Peyer's patch (tissue), 4 donors: ENCODE measurements around the gene COX17. TPM values are rescaled to one million over a fixed set of nuclear protein-coding genes. Genes with fewer than 3 reads are reported as not detected.

Experiments used
- DNase-seq, 3 donors: peaks; one replicate each; pipeline ENCODE4 v3.0.0-alpha.2; 2017 to 2019
- H3K27ac ChIP-seq, 4 donors: fragments of 200-600 bp; sonication (generic); one replicate each; pipeline ENCODE4 v1.5.1; 2016 to 2019
- H3K27me3 ChIP-seq, 2 donors: fragments of 200-600 bp; sonication (generic); one replicate each; pipeline ENCODE4 v1.5.1; 2019
- H3K36me3 ChIP-seq, 3 donors: fragments of 200-600 bp; sonication (generic); one replicate each; pipeline ENCODE4 v1.5.1; 2016 to 2019
- H3K4me1 ChIP-seq, 4 donors: fragments of 200-600 bp; sonication (generic); one replicate each; pipeline ENCODE4 v1.5.1; 2016 to 2019
- H3K4me3 ChIP-seq, 4 donors: fragments of 200-600 bp; sonication (generic); 1 replicate in 3 of 4; 2 replicates in 1 of 4; pipeline ENCODE4 v1.5.1; 2016 to 2019; ENCODE audit warnings: mild to moderate bottlenecking in 1 of 4
- H3K9me3 ChIP-seq, 4 donors: fragments of 200-600 bp; sonication (generic); one replicate each; pipeline ENCODE4 v1.5.1; 2016 to 2019; ENCODE audit warnings: mild to moderate bottlenecking in 1 of 4
- POLR2A ChIP-seq, 2 donors: fragments of 450-650 bp; IDR thresholded peaks; one replicate each; pipeline ENCODE4 v1.5.1; 2017; ENCODE audit warnings: antibody characterized with exemption in 2 of 2, mild to moderate bottlenecking in 2 of 2, moderate library complexity in 2 of 2
- total RNA-seq, 4 donors: library from RNA; depleted of rRNA; stranded (reverse); fragments of >200 nt; gene quantifications; one replicate each; pipeline ENCODE4 v1.1.0, GENCODE V29; 2016
- TF ChIP-seq, protein P1 (sequence below), 6 experiments: fragments of 450-650 bp in 4 of 6; fragments of 200-600 bp in 2 of 6; sonication (generic) in 1 of 6; IDR thresholded peaks; one replicate each; pipeline ENCODE4 v1.5.1; 2017 to 2019; ENCODE audit warnings: antibody characterized with exemption in 6 of 6, mild to moderate bottlenecking in 3 of 6, moderate library complexity in 1 of 6

COX17 gene
- total RNA-seq, 4 donors from 2014 or later: 30.9 to 57.8 (median 44.8) TPM

DNA sequence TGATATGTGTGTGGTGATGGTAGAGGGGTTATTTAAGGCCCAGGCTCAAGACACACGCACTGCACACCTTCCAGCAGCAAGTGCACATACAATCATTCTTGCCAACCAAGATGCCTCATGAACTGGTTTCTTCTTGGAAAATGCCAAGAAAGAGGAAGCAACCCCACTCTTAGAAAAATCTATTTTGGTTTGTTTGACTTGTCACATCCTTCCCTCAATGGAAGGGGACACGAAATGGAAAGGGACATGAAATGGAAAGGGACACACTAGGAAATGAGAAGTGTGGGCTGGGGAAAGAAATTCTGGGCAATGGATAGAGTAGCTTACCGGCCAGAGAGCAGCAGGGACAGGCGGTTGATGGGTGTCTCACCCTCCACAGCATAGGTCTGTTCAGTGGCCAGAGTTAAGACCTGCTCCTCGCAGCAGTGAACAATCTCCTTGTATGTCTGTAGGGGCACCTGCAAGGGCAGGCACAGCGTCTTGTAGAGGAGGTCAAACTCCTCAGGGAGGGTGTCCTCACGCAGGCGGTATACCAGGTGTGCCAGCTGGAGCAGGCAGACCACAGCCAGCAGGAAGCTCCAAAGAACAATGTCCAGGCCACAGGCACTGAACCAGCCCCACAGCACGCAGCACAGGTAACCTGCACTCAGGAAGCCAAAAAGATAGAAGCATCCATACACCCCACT lies 17.5 kb downstream of the COX17 start:
- H3K4me3 ChIP-seq: peak overlapping the region in 1 of 4 donors; percentile 30

DNA sequence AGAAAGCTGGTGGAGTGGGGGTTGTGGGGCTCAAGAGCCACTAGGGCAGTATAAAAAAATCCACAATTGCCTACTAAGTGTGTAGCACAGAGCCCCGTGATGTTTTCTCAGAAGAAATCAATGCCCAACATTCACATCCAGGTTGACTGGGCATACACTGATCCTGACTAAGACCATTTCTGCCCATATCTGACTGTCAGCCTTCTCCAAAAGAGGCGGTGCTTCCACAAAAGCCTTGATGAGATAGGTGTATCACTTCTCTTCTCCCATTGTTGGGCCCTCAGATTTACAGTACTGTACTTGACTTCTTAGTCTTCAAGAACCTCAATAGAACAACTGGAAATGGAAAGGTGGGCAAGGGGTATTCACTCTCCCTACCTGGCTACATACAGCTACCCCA lies 18.2 kb downstream of the COX17 start:
- no peak for DNase-seq
- peak overlapping the region in 1 of 4 donors; percentile 51 for H3K27ac ChIP-seq
- TF ChIP-seq, protein P1, sequence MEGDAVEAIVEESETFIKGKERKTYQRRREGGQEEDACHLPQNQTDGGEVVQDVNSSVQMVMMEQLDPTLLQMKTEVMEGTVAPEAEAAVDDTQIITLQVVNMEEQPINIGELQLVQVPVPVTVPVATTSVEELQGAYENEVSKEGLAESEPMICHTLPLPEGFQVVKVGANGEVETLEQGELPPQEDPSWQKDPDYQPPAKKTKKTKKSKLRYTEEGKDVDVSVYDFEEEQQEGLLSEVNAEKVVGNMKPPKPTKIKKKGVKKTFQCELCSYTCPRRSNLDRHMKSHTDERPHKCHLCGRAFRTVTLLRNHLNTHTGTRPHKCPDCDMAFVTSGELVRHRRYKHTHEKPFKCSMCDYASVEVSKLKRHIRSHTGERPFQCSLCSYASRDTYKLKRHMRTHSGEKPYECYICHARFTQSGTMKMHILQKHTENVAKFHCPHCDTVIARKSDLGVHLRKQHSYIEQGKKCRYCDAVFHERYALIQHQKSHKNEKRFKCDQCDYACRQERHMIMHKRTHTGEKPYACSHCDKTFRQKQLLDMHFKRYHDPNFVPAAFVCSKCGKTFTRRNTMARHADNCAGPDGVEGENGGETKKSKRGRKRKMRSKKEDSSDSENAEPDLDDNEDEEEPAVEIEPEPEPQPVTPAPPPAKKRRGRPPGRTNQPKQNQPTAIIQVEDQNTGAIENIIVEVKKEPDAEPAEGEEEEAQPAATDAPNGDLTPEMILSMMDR (IDR thresholded peaks at IDR 0.05): no peak
- TF ChIP-seq POLR2A (IDR thresholded peaks at IDR 0.05): no peak
- no peaks in the 10 kb centered on the region for H3K36me3 ChIP-seq
- no peaks in the 10 kb centered on the region for H3K4me1 ChIP-seq
- no peaks in the 10 kb centered on the region for H3K9me3 ChIP-seq
- H3K27me3 ChIP-seq: no peaks in the 10 kb centered on the region
- peak overlapping the region in 1 of 4 donors; percentile 30 for H3K4me3 ChIP-seq

More for the DNA sequence above, 17.5 kb downstream of the COX17 start:
- DNase-seq: no peak
- no peaks in the 10 kb centered on the region for H3K9me3 ChIP-seq
- no peaks in the 10 kb centered on the region for H3K27me3 ChIP-seq
- TF ChIP-seq, protein P1 (IDR thresholded peaks at IDR 0.05): no peak
- no peak for TF ChIP-seq POLR2A (IDR thresholded peaks at IDR 0.05)
- H3K27ac ChIP-seq: peak overlapping the region in 2 of 4 donors; percentile 15 to 51
- no peaks in the 10 kb centered on the region for H3K36me3 ChIP-seq
- no peaks in the 10 kb centered on the region for H3K4me1 ChIP-seq

DNA sequence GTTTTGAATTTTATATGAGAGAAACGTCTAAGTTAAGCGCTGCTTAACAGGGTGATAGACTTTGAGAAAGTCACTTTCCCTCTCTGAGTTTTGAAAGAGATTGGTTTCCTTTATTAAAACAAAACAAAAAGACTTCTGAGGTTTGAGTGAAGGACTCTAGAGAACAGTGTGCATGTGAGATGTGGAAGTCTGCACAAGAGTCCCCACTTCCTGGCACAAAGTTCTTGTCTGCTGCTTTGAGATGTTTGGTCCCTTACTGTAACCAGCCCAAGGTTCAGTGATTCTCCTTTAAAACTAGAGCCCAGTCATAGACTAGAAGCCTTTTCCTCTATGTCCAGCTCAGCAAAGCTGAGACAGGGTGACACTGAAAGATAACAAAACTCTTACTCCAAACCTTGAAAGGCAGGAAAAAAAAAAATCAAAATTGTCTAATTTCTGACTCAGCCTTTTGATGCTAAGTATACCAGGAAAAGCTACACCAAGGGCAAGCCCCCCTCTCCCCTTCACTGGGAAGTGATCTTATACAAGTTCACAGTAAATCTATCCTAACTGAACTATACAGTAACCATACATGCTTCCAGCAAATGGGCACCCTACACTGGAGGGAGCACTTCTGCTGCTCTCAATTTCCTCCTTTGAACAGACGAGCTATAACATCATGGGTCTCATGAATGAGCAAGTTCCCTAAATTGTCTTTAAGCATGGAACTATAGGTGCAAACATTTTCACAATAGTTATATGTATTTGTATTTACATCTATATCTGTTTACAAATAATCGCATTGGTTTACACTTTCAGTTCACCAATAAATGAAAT lies 19.1 kb downstream of the COX17 start:
- Histone ChIP-seq H3K9me3 (no peaks in the 10 kb centered on the region), H3K36me3 (no peaks in the 10 kb centered on the region), H3K4me1 (no peaks in the 10 kb centered on the region), H3K27me3 (no peaks in the 10 kb centered on the region), H3K27ac (no peak overlapping the region), H3K4me3 (peak overlapping the region in 1 of 4 donors; percentile 30)
- no peak for DNase-seq
- TF ChIP-seq POLR2A (IDR thresholded peaks at IDR 0.05): no peak
- TF ChIP-seq, protein P1 (IDR thresholded peaks at IDR 0.05): no peak

DNA sequence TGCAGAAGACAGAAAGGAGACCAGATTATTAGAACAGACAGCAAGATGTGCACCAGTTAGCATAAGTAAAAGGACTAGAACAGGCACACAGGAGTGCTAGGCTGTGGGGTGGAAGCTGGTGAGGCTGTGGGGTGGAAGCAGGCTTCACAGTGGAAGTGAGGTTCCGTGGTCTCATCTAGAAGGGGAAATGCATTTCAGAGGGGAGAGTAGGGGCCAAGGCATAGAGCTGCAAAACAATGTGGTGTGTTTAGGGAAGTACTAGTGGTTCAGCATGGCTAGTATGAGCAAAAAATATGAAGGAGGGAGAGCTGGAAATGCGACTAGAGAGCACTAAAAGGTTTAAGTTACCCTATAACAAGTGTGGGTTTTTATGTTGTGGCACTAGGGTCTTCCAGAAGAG lies 23.3 kb downstream of the COX17 start:
- Histone ChIP-seq H3K9me3 (no peaks in the 10 kb centered on the region), H3K27me3 (no peaks in the 10 kb centered on the region), H3K4me1 (no peaks in the 10 kb centered on the region), H3K36me3 (no peaks in the 10 kb centered on the region), H3K27ac (no peak overlapping the region), H3K4me3 (no peak overlapping the region)
- DNase-seq: no peak
- TF ChIP-seq, protein P1 (IDR thresholded peaks at IDR 0.05): no peak

DNA sequence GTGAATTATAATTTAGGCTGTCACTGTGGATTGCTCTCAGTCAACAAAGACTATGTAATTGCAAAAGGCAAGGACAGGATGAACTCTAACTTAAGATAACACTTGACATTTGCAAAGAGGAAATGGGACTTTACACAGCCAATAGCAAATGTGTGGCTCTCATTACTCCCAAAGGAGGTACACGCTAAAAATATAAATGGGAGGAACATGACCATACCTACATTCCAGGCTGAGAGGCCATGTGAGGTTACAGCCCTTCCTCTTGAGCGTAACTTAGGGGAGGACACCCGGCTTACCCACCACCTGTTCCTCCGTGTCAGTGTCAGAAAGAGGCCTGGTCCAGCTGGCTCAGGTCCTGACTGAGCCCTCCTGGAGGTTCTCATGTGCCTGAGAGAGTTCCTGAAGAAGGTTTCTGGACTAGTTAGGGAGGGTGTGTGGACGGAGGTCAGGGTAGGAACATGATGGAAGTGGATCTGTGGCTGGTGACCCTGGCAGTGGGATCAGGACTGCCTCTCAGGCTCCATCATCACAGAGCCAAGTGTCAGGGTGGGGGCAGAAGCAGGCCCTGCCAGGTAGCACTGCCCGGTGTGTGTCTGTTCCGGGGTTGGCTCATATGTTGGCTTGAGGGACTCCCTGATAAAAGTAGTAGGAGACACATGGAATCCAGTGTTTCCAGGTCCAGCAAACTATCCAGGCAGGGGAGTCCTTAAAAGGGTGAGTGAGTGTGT lies 24.7 kb downstream of the COX17 start:
- TF ChIP-seq POLR2A (IDR thresholded peaks at IDR 0.05): no peak
- TF ChIP-seq, protein P1 (IDR thresholded peaks at IDR 0.05): no peak
- H3K4me3 ChIP-seq: no peak overlapping the region
- H3K27ac ChIP-seq: peak overlapping the region in 2 of 4 donors; percentile 30 to 37
- H3K27me3 ChIP-seq: no peaks in the 10 kb centered on the region
- no peaks in the 10 kb centered on the region for H3K36me3 ChIP-seq
- DNase-seq: no peak
- H3K4me1 ChIP-seq: no peaks in the 10 kb centered on the region
- no peaks in the 10 kb centered on the region for H3K9me3 ChIP-seq
